ENCODE data around the gene UPP1. TPM values are rescaled to one million over a fixed set of nuclear protein-coding genes. Genes with fewer than 3 reads are reported as not detected.

The UPP1 gene
- total and polyA plus RNA-seq, 2 of the 13 experiments (the other 11 are each of a cell fraction or from before 2014, with no cell fraction given) = 5.7 to 9.8 TPM

- TF ChIP-seq ZNF503 (CRISPR knock-in tag; IDR thresholded peaks at IDR 0.05) (no peak), HNRNPUL1 (IDR thresholded peaks at IDR 0.05; ENCODE audit: low read depth, low read length) (no peak), ZBTB37 (CRISPR knock-in tag; IDR thresholded peaks at IDR 0.05) (no peak), TARDBP (CRISPR knock-in tag; IDR thresholded peaks at IDR 0.05) (no peak), ZKSCAN8 (CRISPR knock-in tag; IDR thresholded peaks at IDR 0.05; ENCODE audit: borderline replicate concordance) (no peak), ZNF766 (CRISPR knock-in tag; IDR thresholded peaks at IDR 0.05; ENCODE audit: borderline replicate concordance) (0 out of 2 replicates have a peak, but pooled peaks have one; percentile 16), ZNF761 (CRISPR knock-in tag; conservative IDR thresholded peaks at IDR 0.05) (0 out of 2 replicates have a peak, but pooled peaks have one; percentile 48), NR2F2 (IDR thresholded peaks at IDR 0.05; ENCODE audit: borderline replicate concordance, low read depth) (peak; percentile 74), ZMYM3 (CRISPR knock-in tag; IDR thresholded peaks at IDR 0.05) (no peak), DR1 (CRISPR knock-in tag; IDR thresholded peaks at IDR 0.05) (no peak), SMC3 (IDR thresholded peaks at IDR 0.05; ENCODE audit: low read length) (peak; percentile 99), ZNF160 (CRISPR knock-in tag; IDR thresholded peaks at IDR 0.05) (no peak), TFAP4 (IDR thresholded peaks at IDR 0.05; ENCODE audit: borderline replicate concordance, low read depth) (peak; percentile 19; the same call in 1 of the 2 replicates), ZNF432 (CRISPR knock-in tag; IDR thresholded peaks at IDR 0.05; ENCODE audit: borderline replicate concordance) (no peak), ARID3A (IDR thresholded peaks at IDR 0.05; ENCODE audit: low read depth, low read length) (peak; percentile 59), ZNF101 (CRISPR knock-in tag; IDR thresholded peaks at IDR 0.05; ENCODE audit: borderline replicate concordance, low read depth) (no peak), PRMT3 (CRISPR knock-in tag; IDR thresholded peaks at IDR 0.05; ENCODE audit: borderline replicate concordance, low read depth) (no peak), ZNF776 (CRISPR knock-in tag; IDR thresholded peaks at IDR 0.05) (no peak), ZNF337 (CRISPR knock-in tag; IDR thresholded peaks at IDR 0.05; ENCODE audit: borderline replicate concordance, low read depth) (no peak), ZNF362 (CRISPR knock-in tag; IDR thresholded peaks at IDR 0.05; ENCODE audit: borderline replicate concordance) (no peak), PAWR (CRISPR knock-in tag; IDR thresholded peaks at IDR 0.05; ENCODE audit: borderline replicate concordance) (no peak), ZNF205 (CRISPR knock-in tag; IDR thresholded peaks at IDR 0.05) (peak; percentile 50; the same call in 1 of the 2 replicates)
Measured at GRCh38 chr7:48109848-48110663, 21.0 kb downstream of the UPP1 start (continued).

Data from HepG2 (cell line).